ENCODE results near the gene CALB2. TPM values are rescaled to one million over a fixed set of nuclear protein-coding genes. Genes with fewer than 3 reads are reported as not detected.
"Not testable (repeated sequence)": the region's sequence is repeated elsewhere in the genome, so short reads cannot be mapped to it uniquely, and the experiment has no call there.

Gene CALB2
- total RNA-seq, 1 experiment from 2014 or later = 0.10 TPM

DNA sequence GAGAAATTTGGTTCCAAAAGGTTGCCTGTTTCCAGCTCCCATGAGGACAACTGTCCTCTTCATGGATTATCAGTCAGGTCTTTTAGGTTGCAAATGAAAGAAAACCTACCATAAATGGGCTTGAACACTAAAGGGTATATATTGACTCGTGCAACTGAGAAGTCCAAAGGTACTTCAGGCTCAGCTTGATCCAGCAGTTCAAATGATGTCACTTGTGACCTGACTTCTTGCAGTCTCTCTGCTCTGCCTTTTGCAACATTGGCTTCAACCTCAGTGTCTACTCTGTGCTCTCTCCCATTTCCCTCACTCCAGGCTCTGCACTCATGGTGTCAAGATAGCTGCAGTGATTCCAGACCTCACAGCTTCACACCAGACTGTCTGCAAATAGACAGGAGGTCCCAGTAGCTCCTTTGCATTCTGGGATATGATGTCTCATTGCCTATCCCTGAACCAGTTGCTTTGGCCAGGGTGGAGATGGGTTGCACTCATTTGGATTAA is 5.5 kb upstream of the CALB2 start:
- DNase-seq (ENCODE audit: low read depth) = no peak

DNA sequence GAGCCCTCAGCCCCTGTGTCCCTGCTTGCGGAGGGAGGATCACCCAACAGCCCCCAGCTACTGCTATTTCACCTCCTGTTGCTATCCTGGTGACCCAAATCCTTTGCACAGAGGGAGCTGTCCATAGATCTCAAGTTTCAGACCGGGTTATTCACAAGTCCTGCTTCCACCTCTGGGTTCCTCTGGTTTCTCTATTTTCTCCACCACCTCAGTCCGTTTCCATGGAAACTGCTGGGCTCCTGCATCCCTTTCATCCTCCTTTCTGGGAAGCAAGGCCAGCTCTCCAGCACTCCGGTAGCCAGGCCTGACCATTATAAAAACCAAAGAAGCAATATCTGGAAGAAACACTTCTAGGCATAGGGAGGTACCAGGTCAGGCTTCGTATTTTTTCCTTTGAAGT is 4.8 kb upstream of the CALB2 start:
- no peak for DNase-seq (ENCODE audit: low read depth)

DNA sequence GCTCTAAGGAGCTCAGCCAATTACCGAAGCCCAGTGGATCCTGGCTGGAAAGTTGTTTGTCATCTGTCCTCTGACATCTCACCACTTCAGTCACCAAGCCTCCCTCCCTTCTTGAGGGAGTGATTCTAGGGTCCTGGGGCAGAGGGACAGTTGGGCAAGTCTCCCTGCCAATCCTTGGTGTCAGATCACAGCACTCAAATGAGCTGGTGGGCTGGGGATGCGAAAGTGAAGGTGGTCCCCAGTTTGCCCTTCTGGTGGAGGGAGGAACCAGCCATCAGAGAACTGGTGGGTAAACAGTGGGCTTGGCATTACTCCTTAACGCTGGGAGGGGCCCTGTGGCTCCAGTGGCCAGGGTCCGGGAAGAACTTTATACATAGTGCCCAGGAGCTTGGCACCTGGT is 4.4 kb upstream of the CALB2 start:
- DNase-seq (ENCODE audit: low read depth) = no peak

DNA sequence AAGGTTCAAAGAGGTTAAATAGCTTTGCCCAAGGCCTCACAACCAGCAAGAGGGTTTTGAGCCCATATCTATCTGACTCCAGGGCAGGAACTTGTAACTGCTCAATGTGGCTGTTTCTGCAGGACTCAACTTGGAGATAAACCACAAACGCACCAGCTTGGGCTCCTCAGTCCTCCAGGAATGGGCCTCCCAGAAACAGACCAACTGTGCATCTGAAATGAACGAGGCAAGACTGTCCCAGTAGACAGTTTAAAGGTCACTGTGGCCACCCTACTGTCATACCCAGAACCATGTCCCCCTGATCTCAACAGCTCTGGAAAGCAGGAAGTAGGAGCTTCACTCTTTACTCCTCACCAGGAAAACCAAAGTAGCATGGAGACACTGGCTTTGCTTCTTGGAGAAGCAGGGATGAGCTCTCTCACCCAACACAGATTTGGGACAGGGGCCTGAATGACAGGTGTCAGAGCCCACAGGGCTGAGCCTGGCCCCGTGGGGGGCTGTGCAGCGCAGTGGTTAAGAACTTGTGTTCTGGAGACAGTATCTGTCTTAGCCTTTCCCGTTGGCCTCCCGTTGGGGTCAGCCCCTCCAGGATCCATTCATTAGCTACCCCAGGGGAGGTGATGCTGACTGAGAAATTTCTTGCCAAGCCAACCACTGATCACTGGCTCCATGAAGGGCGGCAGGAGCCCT is 2.3 kb upstream of the CALB2 start:
- DNase-seq (ENCODE audit: low read depth) = no peak

DNA sequence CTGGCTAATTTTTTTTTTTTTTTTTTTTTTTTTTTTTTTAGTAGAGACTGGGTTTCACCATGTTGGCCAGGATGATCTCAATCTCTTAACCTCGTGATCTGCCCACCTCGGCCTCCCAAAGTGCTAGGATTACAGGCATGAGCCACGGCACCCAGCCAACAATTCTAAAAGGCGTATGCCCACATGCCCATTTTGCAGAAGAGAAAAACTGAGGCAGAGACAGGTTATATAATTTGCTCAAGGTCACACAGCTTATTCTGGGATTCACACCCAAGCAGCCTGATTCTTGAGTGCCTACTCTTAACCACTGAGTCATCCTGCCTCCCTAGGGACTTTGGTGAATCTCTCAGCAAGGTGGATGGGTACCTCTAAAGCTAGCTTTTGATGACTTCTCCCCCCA is 1.6 kb upstream of the CALB2 start:
- DNase-seq (ENCODE audit: low read depth) = not testable (repeated sequence)

DNA sequence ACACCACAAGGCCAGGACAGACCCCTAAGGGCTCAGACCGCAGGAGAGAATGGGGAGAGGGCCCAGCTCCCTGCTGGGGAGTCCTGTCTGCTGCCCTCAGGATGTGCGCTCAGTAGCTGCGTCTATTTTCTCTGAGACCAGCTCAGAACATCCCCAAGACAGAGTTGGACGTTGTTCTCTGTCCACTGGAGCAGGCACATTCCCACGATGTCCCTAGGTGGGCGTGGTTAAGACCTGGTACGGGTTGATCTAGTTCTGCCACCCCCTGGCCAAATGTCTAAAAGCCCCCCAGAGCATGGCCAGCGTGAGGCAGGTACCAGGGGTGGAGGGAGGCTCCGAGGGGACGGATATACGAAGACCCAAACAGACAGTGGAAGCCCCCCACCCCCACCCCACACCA is 842 bp upstream of the CALB2 start:
- DNase-seq (ENCODE audit: low read depth) = peak; percentile 10

DNA sequence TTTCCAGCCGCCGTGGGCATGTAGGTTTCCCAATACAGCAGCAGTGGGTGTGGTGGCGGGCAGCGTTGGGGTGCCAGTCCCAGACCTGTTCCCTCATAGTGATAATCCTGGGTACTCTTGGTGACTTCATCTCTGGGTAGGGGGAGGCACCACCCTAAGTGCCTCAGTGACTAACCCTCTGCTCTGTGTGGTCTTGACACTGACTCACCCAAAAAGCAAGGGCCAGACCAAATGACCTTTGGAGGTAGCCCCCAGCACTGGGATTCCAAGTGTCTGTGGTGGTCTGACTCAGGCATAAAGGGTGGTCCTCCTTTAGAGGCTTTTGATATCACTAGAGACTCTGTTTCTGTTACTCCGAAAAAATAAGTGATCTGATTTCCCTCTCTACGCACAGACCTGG is 908 bp downstream of the CALB2 start:
- peak; percentile 27 for DNase-seq (ENCODE audit: low read depth)

DNA sequence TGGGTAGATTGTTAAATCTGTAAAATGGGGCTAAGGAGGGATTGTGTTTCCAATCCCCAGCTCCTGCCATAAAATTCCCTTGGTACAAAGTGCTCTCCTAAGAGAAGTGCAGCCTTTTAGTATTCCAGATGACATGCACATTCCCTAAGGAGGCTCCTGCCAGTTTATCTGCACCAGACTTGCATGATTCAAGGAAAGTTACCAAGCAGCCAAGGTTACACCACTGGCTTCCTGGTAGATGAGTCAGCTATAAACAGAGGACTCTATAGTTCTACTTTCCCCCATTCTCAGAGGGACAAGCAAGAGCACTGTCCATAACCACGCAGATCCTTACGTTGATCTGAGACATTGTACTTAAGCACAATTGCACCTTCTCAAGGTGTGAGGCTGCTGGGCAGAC is 1.9 kb downstream of the CALB2 start:
- DNase-seq (ENCODE audit: low read depth) = peak; percentile 91

DNA sequence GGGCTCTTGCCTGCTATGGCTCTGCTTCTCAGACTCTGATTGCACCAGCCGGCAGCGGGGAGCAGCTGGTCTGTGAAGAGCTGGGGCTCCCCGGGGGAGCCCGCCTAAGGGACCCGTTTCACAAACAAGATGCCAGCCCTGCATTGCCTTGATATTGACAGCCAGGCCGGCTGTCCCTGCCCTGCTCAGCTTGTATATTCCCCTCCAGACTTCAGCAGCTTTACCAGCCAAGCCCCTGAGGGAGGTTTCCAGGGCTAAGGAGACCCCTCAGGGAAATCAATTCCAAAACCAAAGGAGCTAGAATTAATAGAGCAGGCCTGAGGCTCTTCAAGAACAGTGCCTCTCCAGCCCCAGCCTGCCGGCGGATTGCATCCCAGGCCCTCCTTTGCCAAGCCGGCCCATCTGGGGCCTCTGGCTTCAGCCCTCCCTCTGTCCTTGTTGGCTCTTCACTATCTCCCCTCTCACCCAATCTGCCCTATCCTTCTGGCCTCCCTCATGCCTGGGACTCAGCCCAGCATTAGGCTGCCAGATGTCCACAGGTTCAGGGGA is 5.7 kb downstream of the CALB2 start:
- DNase-seq (ENCODE audit: low read depth) = no peak

DNA sequence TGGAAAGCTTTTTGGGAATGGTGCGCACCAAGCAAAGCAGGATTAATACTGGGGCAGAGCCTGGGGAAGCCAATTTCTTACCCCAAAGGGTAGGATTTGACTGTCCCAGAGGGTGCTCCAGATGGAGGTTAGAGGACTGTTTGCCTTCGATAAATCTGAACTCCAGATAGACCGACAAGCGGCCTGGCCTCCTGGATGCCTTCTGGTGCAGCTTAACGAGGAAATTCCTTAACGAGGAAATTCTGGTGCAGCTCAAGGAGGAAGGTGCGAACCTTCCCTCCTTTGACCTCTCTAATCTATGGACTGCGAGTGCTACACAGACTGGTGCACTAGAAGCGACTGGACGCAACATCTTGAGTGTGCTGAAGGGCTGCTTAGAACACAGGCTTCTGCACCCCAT is 6.5 kb downstream of the CALB2 start:
- DNase-seq (ENCODE audit: low read depth) = no peak

DNA sequence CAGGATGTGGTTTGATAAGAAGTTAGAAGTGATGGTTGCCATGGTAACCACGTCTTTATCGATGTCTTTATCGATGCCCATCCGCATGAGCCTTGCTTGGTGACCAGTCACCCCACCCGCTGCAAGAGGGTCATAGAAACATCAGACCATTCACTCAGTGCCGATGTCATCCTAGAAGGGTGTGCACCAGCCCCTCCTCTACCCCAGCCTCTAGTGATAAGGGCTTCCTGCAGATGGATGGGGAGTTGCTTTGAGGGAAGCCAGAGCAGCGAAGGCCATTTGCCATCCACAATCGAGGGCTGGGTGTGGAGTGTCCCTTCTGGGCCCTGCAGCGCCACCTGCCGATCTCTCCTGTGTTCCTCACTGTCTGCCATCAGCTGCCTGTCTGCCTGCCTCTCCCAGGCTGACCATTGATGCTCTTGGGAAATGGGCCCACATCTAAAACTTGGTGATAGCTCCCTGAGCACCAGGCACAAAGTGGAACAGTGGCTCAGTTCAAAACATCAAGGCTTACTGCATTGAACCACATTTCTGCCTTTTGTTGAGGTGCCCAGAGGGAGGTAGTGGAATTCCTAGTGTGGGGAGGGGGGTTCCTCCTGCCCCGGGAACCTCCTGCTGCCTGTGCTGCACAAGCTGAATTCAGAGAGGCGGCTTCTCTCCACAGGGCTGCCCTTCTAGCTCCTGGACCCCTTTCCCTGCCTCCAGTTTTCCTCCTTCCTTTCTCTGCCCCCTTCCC is 8.9 kb downstream of the CALB2 start:
- peak; percentile 60 for DNase-seq (ENCODE audit: low read depth)

DNA sequence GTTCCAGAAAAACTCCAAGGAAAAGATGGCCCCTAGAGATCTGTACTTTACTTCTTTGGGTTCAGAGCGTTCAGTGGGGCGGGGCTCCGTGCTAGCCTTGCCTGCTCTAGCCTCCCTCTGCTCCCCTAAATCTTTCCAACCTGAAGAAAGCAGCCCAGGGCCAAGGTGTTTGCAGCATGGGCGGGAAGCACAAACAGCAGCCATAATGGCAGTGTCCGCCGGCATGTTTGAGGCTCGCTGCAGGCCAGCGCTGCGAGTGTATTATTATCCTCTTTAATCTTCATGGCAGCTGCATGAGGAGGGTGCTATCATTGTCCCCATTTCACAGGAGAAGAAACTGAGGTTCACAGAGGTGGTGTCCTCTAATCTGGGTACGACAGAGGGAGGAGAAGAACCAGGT is 10.4 kb downstream of the CALB2 start:
- DNase-seq (ENCODE audit: low read depth) = no peak

DNA sequence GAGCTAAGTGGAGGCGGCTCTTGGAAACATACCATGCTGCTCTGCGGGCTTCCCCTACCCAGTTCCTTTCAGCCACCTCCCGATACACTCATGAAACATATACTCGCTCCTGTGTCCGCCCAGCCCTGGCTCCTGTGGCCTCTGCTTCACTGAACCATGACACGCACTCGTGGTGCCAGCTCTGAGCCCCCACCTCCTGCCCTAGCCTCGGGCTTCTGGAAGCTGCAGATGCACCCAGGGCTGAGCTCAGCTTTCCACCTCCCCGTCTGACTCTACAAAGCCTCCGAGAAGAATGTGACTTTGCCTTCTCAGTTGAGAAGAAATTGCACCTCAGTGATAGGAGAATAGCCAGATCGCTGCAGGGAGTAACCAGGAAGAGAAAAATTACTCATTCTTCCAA is 11.0 kb downstream of the CALB2 start:
- no peak for DNase-seq (ENCODE audit: low read depth)

DNA sequence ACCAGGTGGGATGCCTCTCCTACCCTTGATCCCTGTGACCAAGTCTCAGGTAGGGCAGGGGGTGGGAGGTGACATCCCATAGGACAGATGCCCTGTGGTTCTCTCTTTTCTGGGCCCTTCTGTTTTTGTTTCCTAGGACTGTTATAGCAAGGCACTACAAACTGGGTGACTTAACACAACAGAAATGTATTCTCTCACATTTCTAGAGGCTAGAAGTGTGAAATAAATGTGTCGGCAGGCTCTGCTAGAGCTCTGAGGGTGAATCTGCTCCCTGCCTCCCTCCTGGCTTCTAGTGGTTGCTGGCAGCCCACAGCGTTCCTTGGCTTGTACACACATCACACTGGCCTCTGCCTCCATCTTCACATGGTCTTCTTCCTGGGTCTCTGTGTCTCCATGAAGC is 12.7 kb downstream of the CALB2 start:
- no peak for DNase-seq (ENCODE audit: low read depth)

DNA sequence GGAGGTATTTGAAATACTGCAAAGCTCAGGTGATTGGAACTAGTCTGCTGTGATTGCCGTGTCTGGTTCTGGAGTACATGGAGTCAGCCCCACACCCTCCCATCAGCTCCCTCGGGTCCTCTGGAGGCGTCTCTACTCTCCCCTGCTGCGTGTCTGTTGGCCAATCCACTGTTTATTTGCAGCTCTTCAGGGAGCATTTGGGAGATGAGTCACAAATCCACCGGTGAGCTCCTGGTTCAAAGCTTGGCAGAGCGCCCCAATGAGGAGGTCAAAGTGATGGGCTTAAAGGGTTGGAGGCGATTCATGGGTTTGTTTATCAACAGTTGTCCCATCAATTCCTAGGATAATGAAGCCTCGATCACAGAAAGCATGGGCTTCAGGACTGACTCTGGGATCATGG is 14.6 kb downstream of the CALB2 start:
- peak; percentile 75 for DNase-seq (ENCODE audit: low read depth)

DNA sequence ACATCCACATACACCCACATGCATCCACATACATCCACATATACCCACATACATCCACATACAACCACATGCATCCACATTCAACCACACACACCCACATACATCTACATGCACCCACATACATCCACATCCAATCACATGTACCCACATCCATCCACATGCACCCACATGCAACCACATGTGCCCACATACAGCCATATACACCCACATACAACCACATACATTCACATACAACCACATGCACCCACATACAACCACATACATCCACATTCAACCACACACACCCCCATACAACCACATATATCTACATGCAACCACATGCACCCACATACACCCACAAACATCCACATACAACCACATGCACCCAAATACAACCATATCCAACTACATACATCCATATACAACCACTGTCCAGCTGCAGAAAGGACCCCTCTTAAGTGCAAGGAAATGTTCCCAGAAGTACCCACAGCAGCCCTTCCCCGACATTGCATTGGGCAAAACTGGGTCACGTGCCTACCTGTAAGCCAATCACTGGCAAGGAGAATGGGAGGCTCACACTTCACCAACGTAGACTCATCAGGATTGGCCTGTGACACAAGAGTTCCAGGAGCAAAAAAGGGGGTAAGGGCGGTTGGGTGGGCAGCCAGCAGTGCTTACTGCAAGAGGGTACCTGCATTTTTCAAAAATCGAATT is 18.1 kb downstream of the CALB2 start:
- DNase-seq (ENCODE audit: low read depth) = no peak

DNA sequence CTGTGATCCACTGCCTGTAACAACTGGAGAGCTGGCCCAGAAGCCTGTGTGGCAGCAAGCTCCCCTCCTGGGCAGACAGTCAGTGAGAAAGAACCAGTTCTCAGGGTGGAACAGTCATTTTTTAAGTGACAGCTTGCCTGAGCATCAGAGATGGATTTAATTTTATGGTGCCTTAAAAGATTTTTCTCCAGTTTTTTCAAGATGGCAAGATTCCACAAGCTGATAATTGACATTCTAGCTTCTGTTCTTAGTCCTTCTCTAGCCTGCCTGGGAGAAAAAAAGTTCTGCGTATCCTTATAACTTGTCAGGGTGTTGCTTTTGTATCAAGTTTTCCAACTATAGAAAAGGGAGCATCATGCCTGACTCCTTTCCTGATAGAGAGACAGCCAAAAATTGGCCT is 21.2 kb downstream of the CALB2 start:
- DNase-seq (ENCODE audit: low read depth) = no peak

DNA sequence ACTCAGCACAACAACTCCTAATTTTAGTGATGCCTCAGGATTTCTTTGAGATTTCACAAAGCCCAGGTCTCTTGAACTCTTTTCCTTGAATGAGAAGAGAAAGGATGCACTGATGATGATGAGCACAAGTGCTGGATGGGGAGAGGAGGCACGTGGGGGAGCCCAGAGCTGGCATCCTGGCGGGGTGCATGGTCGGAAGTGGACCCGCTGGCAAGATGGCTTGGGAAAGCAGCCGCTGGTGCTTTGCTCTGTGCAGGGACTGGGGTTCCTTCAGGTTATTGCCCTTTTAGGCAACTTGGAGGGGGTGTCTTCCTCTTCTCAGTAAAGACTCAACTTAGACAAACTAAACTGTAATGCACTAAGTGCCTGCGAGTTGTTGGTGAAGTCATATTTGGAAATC is 22.3 kb downstream of the CALB2 start:
- no peak for DNase-seq (ENCODE audit: low read depth)

DNA sequence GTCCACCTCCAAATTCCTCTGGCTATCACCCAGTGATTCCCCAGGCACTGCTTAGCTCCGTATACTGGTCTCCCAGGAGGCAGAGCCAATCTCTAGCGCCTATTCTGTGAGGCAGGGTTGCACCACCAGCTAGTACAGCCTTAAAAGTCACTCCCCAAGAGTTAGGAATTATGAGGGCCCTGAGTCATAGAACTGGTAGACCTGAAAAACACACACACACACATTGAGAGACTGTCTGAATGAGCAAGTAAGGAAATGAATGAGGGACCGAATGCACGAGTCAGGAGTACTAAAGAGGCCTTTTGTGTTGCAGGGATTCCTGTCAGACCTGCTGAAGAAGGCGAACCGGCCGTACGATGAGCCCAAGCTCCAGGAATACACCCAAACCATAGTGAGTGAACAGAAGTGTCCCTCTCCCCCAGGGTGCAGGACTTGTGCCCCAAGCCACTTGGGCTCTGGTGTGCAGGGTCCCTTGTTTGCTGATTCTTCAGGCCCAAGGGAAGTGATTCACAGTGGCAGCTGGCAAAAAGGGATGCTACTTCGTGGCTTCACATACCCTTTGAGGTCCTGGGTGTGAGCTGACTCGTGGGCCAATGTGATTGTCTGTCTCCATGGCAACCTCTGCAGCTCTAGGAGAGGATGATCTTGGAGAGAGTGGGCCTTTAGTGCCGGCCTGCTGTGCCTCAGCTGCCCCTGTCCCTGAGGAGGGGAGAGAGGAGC is 24.7 kb downstream of the CALB2 start:
- peak; percentile 48 for DNase-seq (ENCODE audit: low read depth)

DNA sequence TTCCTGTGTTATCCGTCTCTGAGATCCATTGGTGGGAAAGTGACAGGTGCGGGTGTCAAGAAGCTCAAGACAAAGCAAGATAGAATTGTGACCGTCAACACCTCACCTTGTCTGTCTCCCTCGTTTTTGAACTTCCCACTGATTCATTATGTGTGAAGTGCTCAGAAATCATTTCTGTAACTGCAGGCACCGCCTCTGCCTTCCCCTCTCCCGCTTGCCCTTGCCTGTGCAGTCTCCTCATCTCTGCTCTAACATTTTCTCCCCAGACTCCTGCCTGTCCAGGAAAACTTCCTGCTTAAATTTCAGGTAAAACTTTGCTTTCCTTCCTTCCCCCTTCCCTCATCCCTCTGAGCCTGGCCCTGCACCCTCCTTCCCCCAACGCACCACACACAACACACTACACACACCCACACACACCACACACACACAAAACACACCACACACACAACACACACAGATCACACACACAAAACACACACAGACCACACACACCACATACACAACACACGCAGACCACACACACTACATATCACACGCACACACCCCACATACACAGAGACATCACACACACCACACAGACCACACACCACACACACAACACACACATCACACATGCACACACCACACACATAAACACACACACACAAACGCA is 25.7 kb downstream of the CALB2 start:
- DNase-seq (ENCODE audit: low read depth) = no peak

Measured in M059J (cell line).